Myocyte (in vitro differentiated cells): ENCODE results near the gene RAB37. TPM values are rescaled to one million over a fixed set of nuclear protein-coding genes. Genes with fewer than 3 reads are reported as not detected.

Source experiments
- microRNA-seq: library from miRNA; unstranded; fragments of <30 nt; microRNA quantifications from one replicate; pipeline ENCODE4, GENCODE V29; 2016
- total RNA-seq: library from RNA; depleted of rRNA; stranded (reverse); fragments of >200 nt; gene quantifications from 2 replicates; pipeline ENCODE4 v1.2.3, GENCODE V29; 2014

RAB37 gene
- total RNA-seq, 1 donor from 2014 or later, result not detected

Small RNA genes within 50 kb of the gene (microRNA-seq; reads per million reads assigned to microRNA genes)
- 97.1 reads per million, percentile 55 among the genes with 10 or more reads in this experiment for gene MIR3615

Other genes starting within 250 kb of the RAB37 start
- not detected in 2 replicates for gene CD300LB, start 205.8 kb upstream of the RAB37 start, total RNA-seq
- gene CD300C, start 191.1 kb upstream of the RAB37 start, total RNA-seq, result not detected in 2 replicates
- not detected in 2 replicates for gene CD300H, start 169.7 kb upstream of the RAB37 start, total RNA-seq
- not detected in 2 replicates for gene CD300LD, start 145.0 kb upstream of the RAB37 start, total RNA-seq
- gene CD300E, start 113.5 kb upstream of the RAB37 start, total RNA-seq, result not detected in 2 replicates
- gene CD300LF, start 24.3 kb upstream of the RAB37 start, total RNA-seq, result 0.26 TPM in 1 of 2 replicates, not detected in the other
- gene NHERF1, start 11.4 kb downstream of the RAB37 start, total RNA-seq, result 54.0 and 63.8 TPM in 2 replicates
- gene NAT9, start 39.1 kb downstream of the RAB37 start, total RNA-seq, result 47.7 and 50.4 TPM in 2 replicates
- gene GRIN2C, start 122.6 kb downstream of the RAB37 start, total RNA-seq, result 0.05 TPM in 1 of 2 replicates, not detected in the other
- gene FDXR, start 135.7 kb downstream of the RAB37 start, total RNA-seq, result 7.9 and 11.7 TPM in 2 replicates
- not detected in 2 replicates for gene FADS6, start 156.4 kb downstream of the RAB37 start, total RNA-seq
- gene USH1G, start 186.0 kb downstream of the RAB37 start, total RNA-seq, result not detected in 2 replicates
- gene OTOP2, start 187.0 kb downstream of the RAB37 start, total RNA-seq, result not detected in 2 replicates
- not detected in 2 replicates for gene OTOP3, start 198.6 kb downstream of the RAB37 start, total RNA-seq
- 0.83 and 3.0 TPM in 2 replicates for gene HID1, start 235.5 kb downstream of the RAB37 start, total RNA-seq